ENCODE results near the gene PTPRN2.
"Not testable (repeated sequence)": the region's sequence is repeated elsewhere in the genome, so short reads cannot be mapped to it uniquely, and the experiment has no call there.

Gene PTPRN2

DNA sequence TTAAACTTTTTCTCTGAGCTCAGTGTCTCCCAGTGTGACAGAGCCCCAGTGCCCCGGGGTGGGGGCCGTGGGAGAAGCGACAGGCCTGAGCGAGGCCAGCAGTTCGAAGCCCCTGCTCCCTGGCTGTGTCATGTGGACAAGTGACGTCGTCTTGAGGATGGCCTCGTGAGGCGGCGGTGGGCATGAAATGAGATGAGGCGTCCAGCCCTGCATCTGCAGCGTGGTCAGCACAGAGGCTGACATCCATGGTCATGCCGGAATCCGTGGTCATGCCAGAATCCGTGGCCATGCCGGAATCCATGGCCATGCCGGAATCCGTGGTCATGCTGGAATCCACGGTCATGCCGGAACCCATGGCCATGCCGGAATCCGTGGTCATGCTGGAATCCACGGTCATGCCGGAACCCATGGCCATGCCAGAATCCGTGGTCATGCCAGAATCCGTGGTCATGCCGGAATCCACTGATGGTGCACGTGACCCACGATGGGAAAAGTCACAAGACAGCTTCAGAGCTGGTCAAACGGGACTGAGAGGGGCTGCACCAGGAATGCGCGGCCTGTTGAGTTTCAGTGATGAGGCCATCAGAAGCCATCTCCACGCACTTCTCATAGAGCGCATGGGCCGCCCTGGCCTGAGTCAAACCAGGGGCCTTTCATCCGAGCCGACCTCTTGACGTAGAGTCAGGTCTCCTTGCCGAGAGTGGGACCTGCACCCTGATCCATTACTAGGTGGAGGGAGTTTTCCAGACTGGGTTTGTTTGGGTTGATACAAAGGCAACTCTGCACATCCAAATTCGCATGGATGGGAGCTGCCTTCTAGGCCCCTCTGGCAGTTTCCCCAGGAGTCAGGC is 342.5 kb downstream of the PTPRN2 start:
- DNase-seq: no peak

DNA sequence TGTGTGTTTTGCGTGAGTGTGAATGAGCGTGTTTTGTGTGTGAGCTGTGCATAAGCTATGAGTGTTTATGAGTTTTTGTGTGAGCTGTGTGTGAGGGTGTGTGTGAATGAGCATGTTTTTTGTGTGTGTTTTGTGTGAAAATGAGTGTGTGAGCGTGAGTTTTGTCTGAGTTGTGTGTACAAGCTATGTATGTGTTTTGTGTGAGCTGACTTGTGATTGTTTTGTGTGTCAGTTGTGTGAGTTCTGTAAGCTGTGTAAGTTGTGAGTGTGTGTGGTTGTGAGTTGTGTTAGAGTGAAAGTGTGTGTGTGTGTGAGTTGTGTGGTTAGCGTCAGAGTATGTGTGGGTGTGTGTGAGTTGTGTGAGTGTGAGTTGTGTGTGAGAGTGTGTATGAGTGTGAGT is 343.2 kb downstream of the PTPRN2 start:
- no peak for DNase-seq

GRCh38 chr7:158241919-158242318 is 345.7 kb downstream of the PTPRN2 start:
- no peak for DNase-seq

DNA sequence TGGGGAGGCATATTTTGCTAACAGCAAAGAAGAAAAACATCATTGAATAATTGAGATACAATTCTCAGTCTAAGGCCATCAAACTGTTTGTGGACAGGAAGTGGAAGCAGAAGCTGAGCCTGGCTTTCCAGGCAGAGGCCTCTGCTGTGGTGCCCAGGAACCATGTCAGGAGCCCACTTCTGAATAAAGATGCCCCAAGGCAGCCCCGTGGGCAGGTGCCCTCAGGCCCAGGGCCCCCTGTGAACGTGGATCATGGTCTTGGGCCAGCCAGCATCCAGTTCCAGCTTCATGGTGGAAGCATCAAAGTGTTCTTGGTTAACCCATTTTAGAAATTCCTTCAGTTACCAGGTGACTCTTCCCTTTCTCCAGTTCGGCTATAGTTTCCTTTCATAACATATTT is 346.8 kb downstream of the PTPRN2 start:
- no peak for DNase-seq

DNA sequence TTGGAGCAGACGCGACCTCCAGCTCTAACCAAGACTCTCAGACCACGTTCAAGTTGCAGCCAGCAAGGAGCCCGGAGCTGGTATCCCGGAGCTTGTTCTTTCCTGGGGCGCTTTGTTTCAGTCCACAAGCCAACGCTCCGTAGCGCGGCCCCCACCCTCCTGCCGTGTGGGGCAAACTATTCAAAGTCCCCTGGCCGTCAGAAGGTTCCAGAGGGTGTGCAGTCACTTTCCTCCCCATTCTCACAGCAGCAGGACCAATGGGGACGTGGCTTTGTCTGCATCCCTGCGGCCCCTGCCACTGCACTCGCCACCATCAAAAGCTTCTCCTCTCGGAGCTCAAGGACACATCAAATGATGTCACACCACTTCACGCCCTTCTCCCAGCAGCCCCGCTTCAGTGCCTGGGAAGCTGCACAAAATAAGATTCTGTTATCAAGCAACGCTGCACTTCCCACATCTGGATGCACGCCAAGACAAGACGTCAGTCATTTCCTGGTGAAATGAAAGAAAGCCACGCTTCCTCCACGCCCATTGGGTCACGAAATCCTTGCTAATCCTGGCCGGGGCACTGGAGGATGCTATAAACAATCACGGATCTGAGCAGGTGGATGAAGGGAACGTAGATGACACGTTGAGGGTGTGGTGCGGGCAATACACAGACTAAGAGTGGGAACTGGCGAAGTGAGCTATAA is 348.2 kb downstream of the PTPRN2 start:
- no peak for DNase-seq

DNA sequence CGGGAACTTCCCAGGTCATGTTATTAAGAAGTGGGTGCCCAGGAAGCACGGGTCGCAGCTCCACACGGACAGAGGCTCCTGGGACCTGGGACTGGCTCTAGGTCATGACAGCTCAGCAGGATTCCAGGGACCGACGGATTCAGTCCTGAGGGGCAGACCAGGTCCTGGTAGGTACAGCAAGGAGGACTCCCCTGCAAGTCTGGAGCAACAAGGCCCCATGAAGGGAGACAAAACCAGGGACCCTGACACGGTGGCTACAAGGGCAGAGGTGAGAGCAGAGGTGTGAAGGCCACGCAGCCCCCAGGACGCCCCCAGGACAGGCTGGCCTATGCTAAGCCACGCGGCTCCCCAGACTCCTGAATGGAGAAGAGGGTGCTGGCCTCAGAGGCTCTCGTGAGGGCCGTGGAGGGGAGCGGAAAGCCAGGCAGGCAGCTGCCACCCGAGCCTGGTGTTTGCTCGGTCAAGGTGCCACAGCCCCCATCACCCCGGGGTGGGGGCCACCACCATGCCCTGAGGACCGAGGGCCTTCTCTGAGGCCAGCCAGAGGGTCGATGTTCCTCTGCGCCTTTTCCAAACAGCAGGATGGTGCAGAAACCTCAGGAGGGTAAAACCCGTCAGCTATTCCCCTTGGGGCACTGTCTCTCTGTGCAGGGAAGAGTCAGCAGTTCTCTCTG is 348.9 kb downstream of the PTPRN2 start:
- DNase-seq: no peak

GRCh38 chr7:158237672-158238335 is 349.8 kb downstream of the PTPRN2 start:
- no peak for DNase-seq

DNA sequence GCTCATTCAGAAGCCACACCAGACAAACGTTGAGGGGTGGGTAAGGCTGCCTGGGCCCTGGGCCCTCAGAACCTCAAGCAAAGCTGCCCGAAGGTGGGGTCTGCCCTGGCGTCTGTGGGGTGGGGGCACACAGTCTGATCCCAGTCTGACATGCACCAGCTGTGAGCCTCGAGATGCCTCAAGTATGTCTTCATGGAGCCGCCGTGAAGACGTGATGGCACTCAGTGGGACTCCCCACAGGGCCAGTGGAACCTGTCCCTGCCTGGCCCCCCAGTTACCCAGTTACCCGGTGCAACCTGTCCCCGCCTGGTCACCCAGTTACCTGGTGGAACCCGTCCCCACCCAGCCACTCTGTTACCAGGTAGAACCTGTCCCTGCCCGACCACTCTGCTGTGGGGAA is 351.2 kb downstream of the PTPRN2 start:
- no peak for DNase-seq

DNA sequence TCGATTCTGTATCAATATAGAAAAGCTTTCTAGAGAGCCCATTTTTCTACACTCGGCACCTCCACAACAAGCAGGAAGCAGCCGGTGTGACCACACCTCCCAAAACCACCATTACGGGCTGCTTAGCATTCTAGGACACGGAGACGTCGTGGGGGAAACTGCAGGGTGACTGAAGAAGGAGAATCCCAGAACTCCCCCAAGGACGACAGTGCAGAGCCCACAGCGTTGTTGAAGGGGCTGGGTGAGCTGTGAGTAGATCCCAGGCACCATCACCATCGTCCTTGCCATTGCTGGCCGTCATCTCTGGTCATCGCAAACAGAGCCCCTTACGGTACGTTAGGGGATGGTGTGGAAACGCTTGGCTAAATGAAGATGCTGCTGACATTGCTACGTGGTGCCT is 351.8 kb downstream of the PTPRN2 start:
- DNase-seq: no peak

- no peak for DNase-seq
Observed at GRCh38 chr7:158229945-158230344, 357.7 kb downstream of the PTPRN2 start.

GRCh38 chr7:158228986-158229385 is 358.6 kb downstream of the PTPRN2 start:
- no peak for DNase-seq

DNA sequence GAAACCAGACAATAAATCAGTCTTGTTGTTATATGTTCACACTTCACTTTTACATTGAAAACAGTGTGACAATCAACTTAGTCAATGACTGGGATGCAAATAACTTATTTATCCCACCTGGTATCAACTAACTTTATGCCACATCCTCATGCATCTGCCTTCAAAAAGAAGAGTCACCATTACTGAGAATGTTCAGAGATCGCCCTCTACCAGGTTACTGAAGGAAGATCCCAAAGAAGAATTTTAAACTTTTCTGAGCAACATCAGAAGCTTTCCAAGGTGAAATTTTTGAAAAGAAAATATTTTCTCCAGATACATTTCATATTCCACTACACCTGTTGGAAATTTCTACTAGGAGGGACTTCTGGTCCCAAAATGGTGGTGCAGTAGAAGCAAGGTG is 359.5 kb downstream of the PTPRN2 start:
- no peak for DNase-seq

DNA sequence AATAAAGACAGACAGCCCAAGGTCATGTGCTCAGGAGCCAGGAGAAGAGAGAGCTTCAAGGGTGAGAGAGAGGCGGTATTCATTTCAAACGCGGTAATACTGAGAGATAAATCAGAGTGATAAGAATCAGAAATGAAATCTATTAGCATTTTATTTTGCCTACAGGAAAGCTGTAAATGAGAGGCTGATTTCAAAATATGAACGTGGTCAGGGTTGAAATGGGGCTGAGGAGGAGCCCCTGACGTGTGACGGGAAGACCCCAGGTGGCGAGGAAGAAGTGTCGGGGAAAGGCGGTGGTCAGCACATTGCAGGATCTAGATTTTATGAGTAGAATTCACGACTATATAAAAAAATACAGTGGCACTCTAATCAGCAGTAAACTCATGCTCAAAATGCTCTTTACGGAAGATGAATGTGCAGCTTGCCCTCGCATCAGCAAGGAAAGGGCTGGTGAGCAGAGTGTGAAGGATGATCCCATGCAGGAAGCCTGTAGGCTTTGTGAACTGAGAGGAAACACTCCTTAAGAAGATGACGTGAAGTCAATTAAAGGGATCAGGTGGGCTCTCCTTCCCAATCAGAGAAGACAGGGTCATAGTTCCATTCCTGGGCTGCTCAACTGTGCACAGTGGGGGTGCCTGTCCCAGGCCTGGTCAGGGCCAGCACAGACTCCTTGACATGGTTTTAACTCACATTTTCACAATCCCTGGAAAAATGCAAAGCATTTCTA is 360.2 kb downstream of the PTPRN2 start:
- DNase-seq: no peak

DNA sequence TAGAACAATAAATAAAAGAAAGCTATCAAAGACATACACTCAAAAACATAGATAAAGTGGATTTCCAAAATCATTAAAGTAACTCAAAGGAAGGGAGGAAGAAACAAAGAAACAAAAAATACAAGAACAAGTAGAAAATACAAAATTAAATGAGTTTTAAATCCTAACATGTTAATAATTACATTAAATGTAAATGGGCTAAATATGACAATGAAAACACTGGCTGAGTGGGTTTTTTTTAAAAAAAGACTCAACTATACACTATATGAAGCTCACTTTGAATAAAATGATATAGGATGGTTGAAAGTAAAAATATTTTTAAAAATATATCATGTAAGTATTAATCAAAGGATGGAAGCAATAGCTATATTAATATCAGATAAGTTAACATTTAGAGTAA is 371.4 kb downstream of the PTPRN2 start:
- DNase-seq: no peak

GRCh38 chr7:158209435-158209834 is 378.2 kb downstream of the PTPRN2 start:
- DNase-seq: no peak

- no peak for DNase-seq
Observed at GRCh38 chr7:158206341-158206740, 381.3 kb downstream of the PTPRN2 start.

- no peak for DNase-seq
Observed at GRCh38 chr7:158204453-158204852, 383.2 kb downstream of the PTPRN2 start.

DNA sequence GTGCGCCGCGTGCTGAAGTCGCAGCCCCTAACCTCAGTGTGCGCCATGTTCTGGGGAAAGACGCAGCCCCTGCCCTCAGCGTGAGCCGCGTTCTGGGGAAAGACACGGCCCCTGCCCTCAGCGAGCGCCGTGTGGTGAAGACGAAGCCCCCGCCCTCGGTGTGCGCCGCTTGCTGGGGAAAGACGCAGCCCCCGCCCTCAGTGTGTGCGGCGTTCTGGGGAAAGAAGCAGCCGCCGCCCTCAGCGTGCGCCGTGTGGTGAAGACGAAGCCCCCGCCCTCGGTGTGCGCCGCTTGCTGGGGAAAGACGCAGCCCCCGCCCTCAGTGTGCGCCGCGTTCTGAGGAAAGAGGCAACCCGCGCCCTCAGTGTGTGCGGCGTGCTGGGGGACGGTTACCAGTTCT is 383.7 kb downstream of the PTPRN2 start:
- not testable (repeated sequence) for DNase-seq

DNA sequence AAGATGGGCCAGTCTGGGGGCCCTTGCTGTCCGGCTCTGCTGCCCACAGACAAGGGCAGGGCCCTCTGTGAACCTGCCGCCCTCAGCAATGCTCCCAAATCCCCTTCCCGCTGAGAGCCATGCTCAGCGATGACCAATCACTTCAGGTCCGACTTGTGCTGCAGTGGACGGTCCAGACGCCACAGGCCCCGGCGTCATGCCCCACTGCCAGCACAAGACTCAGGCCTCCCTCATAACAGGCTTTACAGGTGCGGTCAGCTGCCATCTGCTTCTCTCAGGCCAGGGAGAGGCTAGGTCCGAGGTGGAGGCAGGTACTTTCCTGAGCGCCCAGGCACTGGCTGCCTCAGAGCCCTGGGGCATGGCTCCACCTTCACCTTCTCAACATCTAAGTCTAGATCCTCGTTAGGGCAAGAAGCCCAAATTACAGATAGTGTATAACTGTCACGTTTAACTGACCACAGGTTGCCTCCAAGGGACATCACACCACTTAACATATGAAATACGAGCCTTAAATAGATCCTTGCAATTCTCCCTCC is 393.2 kb downstream of the PTPRN2 start:
- no peak for DNase-seq

DNA sequence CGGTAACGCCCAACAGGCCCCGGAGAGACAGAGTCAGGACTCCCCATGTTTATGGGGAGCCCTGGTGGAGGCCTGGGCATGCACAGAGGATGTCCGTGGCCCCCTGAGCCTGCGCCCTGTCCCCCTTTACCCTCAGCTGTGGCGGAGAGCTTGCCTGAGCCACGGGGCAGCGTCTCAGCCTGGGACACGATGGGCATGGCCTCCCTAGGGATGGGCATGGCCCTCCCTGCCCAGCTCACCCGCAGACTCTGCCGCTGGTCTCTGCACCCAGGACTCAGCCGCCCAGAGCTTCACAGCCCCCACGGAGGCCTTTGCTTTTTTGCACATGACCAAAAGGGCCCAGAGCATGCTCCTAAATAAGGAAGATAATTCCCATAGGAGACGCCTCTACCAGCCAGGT is 394.2 kb downstream of the PTPRN2 start:
- DNase-seq: no peak

- no peak for DNase-seq
Observed at GRCh38 chr7:158192956-158193355, 394.7 kb downstream of the PTPRN2 start.

GRCh38 chr7:158192184-158192835 is 395.3 kb downstream of the PTPRN2 start:
- DNase-seq: no peak
